GM10266 (cell line): Measurements from ENCODE around the gene POU2F3.
"Not testable (repeated sequence)": the region's sequence is repeated elsewhere in the genome, so short reads cannot be mapped to it uniquely, and the experiment has no call there.

ENCODE experiments used
- DNase-seq: peaks from one replicate; pipeline ENCODE4 v3.0.0; 2012; ENCODE audit errors: extremely low spot score
- TF ChIP-seq, protein P1 (sequence below): IDR thresholded peaks from 2 replicates; pipeline ENCODE4 v1.5.1; 2012; ENCODE audit warnings: mild to moderate bottlenecking, low read depth; ENCODE audit not compliant: control insufficient read depth, insufficient read depth; ENCODE audit errors: missing control alignments

Gene POU2F3

DNA sequence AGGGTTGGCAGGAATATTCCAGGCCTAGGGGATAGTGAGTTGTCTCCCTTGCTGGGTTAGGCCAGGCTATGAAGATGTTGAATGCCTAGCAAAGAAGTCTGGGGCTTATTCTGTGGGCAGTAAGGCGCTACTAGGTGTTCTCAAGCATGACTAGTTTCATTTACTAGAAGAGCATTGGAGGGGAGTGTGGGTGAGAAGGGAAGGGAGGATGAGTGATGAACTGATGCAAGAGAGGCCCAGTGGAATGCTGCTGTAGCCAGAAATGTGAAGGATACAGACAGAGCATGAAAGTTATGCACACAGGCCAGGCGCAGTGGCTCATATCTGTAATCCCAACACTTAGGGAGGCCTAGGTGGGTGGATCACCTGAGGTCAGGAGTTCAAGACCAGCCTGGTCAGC lies 33.5 kb downstream of the POU2F3 start:
- TF ChIP-seq, protein P1, sequence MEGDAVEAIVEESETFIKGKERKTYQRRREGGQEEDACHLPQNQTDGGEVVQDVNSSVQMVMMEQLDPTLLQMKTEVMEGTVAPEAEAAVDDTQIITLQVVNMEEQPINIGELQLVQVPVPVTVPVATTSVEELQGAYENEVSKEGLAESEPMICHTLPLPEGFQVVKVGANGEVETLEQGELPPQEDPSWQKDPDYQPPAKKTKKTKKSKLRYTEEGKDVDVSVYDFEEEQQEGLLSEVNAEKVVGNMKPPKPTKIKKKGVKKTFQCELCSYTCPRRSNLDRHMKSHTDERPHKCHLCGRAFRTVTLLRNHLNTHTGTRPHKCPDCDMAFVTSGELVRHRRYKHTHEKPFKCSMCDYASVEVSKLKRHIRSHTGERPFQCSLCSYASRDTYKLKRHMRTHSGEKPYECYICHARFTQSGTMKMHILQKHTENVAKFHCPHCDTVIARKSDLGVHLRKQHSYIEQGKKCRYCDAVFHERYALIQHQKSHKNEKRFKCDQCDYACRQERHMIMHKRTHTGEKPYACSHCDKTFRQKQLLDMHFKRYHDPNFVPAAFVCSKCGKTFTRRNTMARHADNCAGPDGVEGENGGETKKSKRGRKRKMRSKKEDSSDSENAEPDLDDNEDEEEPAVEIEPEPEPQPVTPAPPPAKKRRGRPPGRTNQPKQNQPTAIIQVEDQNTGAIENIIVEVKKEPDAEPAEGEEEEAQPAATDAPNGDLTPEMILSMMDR: no peak
- DNase-seq: no peak

DNA sequence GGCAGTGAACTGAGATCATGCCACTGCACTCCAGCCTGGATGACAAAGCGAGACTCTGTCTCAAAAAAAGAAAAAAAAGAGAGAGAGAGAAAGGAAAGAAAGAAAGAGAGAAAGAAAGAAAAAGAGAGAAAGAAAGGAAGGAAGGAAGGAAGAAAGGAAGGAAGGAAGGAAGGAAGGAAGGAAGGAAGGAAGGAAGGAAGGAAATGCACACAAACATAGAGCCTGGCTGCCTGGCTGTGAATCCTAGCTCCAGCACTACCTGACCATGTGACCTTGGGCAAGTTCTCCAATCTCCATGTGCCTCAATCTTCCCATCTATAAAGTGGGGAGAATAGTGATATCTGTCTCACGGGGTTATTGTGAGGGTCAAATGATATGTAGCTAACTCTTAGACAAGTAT lies 34.0 kb downstream of the POU2F3 start:
- not testable (repeated sequence) for DNase-seq

DNA sequence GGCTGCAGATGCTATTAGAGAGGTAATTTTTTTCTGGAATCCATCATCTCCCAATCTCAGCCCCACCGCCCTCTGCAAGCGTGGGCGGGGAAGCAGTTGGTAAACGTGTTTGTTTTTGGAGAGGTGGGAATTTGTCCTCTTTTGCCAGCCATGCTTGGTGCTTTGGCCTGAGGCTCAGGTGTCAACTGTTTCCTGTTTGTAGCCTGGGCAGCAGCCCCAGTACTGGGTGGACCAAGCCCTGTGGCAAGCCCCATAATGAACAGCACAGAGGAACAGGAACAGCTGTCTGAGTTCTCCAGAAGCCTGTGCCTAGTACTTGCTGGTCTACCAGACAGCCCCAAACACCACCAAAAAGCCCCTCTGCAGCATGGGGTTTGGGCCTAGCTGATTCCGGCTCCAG lies 39.6 kb downstream of the POU2F3 start:
- no peak for DNase-seq
- TF ChIP-seq, protein P1: no peak

DNA sequence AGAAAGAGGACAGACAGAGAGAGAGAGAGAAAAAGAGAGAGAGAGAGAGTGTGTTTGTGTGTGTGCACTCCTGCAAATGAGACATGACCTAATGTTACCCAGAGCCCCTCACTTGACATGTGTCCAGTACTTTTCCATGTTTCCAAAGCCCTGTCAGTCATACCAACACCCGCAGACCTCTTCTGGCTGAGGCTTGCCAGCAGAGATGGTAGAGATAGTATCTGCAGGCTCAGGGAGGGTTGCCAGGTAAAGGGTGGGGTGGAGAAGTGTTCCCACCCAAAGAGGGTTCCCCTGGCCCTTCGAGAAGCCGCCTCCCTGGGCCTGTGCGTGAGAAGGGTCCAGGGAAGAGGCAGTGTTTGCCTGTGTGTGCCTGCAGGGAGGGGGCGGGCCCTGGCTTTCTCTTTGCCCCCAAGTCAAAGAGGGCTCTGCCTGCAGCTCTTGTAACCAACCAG lies 40.7 kb downstream of the POU2F3 start:
- TF ChIP-seq, protein P1: no peak
- no peak for DNase-seq

DNA sequence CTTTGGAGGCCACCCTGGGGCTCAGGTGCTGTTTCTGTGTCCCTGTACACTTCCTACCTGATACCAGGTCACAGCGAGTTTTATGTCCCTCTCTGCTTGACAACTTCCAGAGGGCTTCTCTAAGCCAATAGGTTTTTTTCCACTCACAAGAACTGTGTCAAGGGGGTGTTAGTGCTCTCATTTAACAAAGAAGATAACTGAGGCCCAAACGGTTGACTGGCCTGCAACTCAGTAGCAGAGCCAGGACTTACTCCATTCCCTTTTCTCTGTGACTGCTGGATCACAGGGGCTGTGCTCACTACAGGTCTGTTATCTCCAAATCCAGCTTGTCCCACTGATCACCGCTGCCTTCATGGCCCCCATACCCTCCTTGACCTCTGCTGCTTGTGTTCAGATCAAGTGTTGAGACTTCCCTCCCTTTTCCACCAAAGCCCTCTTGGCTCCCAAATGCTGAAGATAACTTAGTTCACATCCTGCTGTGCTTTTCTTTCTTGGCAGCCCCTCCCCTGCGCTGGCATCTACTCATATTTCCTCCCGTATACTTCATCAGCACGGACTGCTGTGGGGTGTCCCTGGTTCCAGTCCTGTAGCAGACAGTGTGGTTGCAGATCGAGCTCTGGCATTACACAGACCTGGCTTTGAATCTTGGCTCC lies 41.3 kb downstream of the POU2F3 start:
- TF ChIP-seq, protein P1: no peak
- no peak for DNase-seq

DNA sequence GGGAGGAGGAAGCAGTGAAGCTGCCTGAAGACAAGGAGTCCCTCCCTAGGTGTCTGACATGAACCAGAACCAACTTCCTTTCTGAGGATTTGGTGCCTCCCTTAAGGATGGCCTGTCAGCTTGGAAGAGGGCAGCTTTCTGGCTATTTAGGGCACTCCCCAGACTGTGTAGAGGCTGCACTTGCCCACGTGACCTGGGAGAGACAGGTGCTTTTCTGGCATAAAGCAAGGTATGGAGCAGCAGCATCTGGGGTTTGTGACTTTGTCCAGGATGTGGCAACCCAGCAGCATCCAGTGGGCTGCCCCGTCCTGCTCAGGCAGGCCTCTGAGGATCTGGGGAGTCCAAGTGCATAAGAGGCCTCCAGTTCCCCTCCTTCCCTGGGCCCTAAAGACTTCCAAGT lies 43.2 kb downstream of the POU2F3 start:
- TF ChIP-seq, protein P1: no peak
- DNase-seq: no peak

DNA sequence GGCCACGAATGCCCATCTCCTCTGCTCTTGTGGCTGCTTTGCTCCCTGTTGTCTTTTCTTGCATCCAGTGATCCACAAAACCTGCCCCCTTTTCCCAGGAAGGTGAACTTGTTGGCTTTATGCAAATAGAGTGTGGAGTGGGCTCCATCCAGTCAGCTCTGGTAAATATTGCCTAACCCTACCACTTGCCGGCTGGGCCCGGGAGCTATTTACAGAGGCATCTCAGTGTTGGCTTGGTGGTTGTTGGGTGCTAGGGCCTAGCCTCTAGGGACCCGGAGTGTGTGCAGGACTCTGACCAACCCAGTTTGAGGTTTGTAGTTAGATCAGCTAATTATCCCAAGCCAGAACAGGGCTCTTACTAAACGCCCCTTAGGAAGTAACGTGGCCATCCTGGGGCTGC lies 44.3 kb downstream of the POU2F3 start:
- TF ChIP-seq, protein P1: no peak
- DNase-seq: no peak

DNA sequence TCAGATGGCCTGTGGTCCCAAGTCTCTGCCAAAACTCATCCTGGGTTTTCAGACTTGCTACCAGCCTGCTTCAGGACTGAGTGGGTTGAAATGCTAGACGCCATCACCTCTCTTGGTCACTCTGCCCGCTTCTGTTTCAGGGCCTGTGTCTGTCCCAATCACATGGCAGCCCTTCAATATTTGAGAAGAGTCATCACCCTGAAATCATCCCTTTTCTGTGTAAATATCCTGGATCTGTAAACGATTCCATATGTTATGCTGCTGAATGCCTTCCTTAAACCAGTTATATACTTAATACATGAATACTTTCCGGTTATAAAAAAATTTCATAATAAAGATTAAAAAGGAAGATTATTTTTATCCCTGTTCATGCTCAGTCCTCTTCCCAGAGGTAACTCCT lies 45.3 kb downstream of the POU2F3 start:
- DNase-seq: no peak
- TF ChIP-seq, protein P1: no peak
